PFSK-1 (cell line): ENCODE data around the gene THSD7B.

Experiments
- FOXP2 ChIP-seq: optimal IDR thresholded peaks from 2 replicates; pipeline ENCODE3; 2011; ENCODE audit warnings: borderline replicate concordance, control low read depth, inconsistent platforms; ENCODE audit not compliant: insufficient read depth; ENCODE audit errors: extremely low read length, extremely low read depth
- POLR2AphosphoS5 ChIP-seq: IDR thresholded peaks from 2 replicates; pipeline ENCODE4 v1.6.1; 2012; ENCODE audit warnings: low read depth, mild to moderate bottlenecking, control low read depth, low read length, moderate library complexity
- TF ChIP-seq, protein P1 (sequence below), 2 experiments: IDR thresholded peaks; 2 replicates each; pipeline versions ENCODE4 v1.6.1 to v1.8.0; 2011 to 2012; ENCODE audit warnings: low read depth in 2 of 2, low read length in 2 of 2, control low read depth in 1 of 2, inconsistent platforms in 1 of 2, mild to moderate bottlenecking in 1 of 2, moderate library complexity in 1 of 2; ENCODE audit not compliant: insufficient read depth in 1 of 2

DNA sequence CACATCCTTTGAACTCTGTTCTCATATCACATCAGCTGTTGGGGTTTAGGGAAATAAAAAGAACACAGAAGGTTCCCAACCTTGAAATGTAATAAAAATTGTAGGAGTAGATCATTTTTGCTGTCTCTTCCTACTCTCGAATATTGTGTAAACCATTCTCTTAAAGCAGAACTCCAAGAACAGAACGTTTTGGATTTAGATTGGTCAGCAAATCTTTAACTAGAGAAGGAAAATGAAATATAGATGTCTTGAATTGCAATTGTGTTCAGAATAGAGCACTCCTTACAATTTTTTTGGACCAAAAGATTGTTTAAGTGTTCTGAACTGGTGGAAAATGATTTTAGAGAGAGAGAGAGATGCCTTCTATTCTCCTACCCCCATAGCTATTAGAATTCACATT is 23.9 kb upstream of the THSD7B start:
- TF ChIP-seq POLR2AphosphoS5 (no peak), FOXP2 (no peak)
- TF ChIP-seq, protein P1, sequence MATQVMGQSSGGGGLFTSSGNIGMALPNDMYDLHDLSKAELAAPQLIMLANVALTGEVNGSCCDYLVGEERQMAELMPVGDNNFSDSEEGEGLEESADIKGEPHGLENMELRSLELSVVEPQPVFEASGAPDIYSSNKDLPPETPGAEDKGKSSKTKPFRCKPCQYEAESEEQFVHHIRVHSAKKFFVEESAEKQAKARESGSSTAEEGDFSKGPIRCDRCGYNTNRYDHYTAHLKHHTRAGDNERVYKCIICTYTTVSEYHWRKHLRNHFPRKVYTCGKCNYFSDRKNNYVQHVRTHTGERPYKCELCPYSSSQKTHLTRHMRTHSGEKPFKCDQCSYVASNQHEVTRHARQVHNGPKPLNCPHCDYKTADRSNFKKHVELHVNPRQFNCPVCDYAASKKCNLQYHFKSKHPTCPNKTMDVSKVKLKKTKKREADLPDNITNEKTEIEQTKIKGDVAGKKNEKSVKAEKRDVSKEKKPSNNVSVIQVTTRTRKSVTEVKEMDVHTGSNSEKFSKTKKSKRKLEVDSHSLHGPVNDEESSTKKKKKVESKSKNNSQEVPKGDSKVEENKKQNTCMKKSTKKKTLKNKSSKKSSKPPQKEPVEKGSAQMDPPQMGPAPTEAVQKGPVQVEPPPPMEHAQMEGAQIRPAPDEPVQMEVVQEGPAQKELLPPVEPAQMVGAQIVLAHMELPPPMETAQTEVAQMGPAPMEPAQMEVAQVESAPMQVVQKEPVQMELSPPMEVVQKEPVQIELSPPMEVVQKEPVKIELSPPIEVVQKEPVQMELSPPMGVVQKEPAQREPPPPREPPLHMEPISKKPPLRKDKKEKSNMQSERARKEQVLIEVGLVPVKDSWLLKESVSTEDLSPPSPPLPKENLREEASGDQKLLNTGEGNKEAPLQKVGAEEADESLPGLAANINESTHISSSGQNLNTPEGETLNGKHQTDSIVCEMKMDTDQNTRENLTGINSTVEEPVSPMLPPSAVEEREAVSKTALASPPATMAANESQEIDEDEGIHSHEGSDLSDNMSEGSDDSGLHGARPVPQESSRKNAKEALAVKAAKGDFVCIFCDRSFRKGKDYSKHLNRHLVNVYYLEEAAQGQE (IDR thresholded peaks at IDR 0.05; ENCODE audit: insufficient read depth in 1 of 2, low read depth in 2 of 2, low read length in 2 of 2) = no peak
